Activated CD8-positive, alpha-beta memory T cell treated with anti-CD3 and anti-CD28 coated beads for 24 hours (primary cell): ENCODE data around the gene EXOC3.
"Not testable (repeated sequence)": the region's sequence is repeated elsewhere in the genome, so short reads cannot be mapped to it uniquely, and the experiment has no call there.

Experiments used
- DNase-seq: peaks from one replicate; pipeline ENCODE4 v3.0.0-alpha.2; 2020

The EXOC3 gene

DNA sequence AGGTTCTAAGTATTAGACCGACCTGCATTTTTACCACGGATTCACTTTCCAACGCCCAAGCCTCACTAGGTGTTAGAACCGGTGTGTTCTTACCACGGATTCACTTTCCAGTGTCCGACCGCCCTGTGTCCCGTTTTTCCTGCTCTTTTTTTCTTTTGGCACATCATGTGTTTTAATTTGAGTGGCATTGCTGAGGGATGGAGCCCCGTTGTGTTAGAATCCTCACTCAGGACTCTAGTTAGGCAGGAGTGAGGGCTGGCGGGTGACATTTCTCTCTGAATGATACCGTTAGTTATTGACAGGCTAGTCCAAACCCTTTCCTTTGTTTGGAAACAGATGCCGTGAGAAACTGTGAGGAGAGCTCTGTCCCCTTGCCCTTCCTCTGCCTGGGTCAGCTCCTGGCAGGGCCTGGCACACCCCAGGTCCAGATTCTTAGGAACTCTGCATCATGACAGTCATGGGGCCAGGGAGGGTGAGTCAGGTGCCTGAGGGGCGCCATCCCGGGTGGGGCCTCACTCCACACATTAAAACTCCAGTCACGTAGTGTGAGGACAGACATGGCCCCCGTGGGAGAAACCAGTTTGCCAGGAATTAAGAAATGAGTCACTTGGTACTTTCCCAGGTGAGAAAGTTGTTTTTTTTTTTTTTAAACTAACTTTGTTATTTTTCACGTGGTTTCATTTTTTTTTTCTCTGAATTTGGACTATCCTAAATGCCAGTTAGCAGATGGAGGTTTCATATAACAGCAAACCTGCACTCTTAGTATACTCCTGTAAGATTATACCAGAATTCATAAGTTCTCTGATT lies 15.8 kb downstream of the EXOC3 start:
- DNase-seq: peak; percentile 88

- DNase-seq: no peak
Observed at GRCh38 chr5:459562-460272, 16.7 kb downstream of the EXOC3 start.

DNA sequence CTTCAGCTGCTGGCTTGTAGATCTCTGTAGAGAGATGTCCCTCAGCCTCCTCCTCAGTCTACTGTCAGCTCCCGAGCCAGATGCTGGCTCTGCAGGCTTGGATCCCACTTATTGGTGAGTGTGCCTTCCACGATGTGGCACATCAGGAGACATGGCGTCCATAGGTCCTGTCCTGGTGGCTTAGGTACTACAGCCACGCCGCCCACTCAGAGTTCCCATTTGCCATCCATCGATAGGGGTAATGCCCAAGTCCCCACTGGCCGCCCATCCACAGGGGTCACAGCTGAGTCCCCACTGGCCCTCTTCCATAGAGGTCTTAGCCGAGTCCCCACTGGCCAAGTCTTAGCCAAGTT lies 17.3 kb downstream of the EXOC3 start:
- no peak for DNase-seq

DNA sequence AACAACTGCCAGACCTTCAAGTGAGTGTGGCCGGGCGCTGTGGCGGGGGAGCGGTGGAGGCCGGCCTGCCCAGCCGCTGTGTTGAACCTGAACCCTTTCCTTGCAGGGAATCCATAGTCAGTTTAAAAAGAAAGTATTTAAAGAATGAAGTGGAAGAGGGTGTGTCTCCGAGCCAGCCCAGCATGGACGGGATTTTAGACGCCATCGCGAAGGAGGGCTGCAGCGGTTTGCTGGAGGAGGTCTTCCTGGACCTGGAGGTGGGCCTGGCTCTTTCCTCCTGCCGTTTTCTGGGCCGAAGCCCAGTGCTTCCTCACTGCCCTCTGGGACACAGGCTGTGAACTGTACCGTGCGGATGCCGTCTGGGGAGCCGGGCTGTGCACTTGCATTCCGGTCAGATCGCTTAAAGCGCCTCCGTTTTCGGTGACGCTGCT lies 19.1 kb downstream of the EXOC3 start:
- DNase-seq: no peak

DNA sequence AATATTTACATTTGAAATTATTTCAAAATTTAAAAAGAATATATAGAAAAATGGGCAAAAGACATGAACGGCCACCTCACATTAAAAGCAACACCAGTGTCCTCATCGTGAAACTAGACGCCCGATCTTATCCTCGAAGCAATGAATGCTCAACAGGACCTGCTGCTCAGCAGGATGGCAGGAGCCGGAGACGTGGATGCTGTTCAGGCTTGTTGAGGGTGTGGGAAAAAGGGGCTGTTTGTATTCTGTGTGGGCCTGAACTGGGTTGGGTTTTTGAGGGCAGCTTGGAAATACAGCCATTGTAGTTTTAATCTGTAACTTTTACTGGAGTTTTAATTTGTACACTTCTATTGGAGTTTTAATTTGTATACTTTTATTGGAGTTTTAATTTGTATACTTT lies 20.3 kb downstream of the EXOC3 start:
- DNase-seq: no peak

GRCh38 chr5:463952-464351 lies 21.0 kb downstream of the EXOC3 start:
- DNase-seq: peak; percentile 86

DNA sequence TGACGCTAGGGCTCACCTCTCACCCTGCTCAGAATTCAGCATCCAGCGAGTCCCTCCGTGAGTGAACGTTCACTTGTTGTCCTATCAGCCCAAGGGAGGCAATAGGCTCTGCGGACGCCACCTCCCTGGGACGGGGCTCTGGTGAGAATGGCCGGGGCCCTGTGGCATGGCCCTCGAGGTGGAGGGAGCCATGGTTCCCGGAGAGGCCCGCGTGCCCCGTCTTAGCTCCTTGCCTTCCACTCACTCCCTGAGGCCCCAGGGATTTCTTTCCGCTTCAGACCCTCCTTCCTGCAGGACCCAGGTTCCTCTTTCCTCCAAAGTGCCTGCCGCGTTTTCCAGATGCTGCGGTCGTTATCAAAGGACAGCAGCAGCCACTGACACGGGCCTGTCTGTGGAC lies 21.5 kb downstream of the EXOC3 start:
- no peak for DNase-seq

- DNase-seq: no peak
Observed at GRCh38 chr5:464843-465590, 22.0 kb downstream of the EXOC3 start.

DNA sequence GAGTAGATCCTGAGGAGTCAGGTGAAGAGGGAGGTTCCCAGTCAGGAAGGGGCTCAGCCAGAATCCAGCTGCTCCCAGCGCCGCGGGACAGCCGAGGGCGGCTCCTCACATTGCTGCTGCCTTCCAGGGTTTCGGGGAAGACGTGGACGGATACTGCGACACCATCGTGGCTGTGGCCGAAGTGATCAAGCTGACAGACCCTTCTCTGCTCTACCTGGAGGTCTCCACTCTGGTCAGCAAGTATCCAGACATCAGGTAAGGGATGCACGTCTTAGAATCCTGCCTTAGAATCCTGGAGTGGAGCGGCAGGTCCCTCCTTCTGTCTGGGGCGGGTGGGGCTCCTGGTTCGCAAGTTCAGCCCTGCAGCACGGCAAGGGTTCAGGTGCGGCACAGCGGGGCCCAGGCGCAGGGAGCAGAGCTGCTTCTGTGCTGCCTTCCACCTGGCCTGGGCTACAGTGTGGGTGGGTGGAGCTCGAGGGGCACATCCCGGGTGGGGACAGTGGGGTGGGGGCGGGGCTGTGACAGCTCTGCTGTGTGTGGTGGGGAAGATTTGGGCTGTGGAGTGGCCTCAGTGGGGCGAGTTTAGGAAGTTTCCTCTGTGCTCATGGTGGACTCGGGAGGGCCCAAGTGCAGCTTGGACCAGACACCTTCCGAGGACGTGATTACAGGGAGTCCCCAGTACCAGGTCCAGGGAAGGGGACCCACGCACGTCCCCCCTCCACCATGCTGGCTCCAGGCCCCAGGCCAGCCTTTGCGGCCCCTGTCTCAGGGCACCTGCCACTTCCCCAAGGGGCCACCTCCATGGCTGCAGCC lies 22.8 kb downstream of the EXOC3 start:
- no peak for DNase-seq

DNA sequence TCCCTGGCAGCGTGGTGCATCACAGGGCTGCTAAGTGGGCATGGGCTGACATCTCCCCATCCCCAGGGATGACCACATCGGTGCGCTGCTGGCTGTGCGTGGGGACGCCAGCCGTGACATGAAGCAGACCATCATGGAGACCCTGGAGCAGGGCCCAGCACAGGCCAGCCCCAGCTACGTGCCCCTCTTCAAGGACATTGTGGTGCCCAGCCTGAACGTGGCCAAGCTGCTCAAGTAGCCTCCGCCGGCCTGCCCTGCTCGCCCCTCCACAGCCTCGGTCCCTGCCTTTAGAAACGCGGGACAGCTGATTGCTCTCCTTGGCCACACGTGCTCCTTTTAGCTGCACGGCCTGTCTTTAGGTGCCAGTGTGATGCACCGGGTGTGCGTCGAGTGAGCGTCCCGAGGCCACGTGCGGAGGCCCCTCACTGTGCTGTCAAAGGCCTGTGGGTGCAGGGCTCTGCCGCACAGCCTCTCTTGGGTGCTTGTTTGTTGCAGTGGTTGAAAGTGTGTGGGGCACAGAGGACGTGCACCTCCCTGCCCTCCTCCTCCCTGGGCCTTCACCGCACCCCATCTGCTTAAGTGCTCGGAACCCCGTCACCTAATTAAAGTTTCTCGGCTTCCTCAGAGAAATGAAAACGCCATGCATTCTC lies 23.8 kb downstream of the EXOC3 start:
- no peak for DNase-seq

DNA sequence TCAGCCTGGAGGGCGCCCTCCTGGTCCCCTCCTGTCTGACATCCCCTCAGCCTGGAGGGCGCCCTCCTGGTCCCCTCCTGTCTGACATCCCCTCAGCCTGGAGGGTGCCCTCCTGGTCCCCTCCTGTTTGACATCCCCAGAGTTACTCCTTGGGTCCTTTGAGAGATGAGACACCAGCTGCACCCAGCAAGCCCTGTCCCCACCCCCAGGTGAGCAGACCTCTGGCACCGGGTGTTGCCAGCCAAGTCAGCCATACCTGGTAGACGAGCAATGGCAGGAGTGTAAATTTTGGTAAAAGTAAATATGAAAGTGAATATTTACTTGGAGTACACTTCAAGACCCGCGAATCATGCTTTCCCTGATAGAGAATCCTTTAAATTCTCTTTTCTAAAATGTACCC lies 25.4 kb downstream of the EXOC3 start:
- no peak for DNase-seq

- DNase-seq: no peak
Observed at GRCh38 chr5:469752-470483, 26.9 kb downstream of the EXOC3 start.

- no peak for DNase-seq
Observed at GRCh38 chr5:470961-471749, 28.2 kb downstream of the EXOC3 start.

GRCh38 chr5:471750-472058 lies 28.7 kb downstream of the EXOC3 start:
- DNase-seq: no peak

DNA sequence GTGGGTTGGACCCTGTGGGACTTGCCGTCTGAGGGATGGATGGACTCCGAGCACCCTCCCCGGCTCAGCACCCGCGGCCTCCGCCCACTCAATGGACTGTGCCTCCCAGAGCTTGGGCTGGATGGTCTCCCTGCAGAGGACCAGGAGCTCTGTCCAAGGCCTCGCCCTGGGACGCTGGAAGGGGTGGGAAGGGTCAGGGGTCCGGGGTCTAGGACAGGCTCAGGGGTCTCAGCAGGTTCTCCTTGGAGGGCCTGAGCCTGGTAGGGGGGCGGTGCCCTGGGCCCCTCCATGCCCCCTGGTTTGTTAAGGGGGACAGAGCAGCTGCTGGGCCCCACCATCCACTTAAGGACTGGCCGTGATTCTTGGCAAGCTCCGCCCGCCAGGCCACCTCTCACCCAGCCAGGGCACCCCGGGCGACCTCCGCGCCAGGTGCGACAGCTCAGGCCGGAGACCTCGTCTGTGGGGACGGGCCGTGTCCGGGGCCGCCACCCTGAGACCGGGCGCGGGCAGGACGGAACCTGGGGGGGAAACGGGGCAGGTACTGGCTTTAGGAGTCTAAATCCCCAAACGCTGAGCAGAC lies 29.2 kb downstream of the EXOC3 start:
- DNase-seq: peak; percentile 78

DNA sequence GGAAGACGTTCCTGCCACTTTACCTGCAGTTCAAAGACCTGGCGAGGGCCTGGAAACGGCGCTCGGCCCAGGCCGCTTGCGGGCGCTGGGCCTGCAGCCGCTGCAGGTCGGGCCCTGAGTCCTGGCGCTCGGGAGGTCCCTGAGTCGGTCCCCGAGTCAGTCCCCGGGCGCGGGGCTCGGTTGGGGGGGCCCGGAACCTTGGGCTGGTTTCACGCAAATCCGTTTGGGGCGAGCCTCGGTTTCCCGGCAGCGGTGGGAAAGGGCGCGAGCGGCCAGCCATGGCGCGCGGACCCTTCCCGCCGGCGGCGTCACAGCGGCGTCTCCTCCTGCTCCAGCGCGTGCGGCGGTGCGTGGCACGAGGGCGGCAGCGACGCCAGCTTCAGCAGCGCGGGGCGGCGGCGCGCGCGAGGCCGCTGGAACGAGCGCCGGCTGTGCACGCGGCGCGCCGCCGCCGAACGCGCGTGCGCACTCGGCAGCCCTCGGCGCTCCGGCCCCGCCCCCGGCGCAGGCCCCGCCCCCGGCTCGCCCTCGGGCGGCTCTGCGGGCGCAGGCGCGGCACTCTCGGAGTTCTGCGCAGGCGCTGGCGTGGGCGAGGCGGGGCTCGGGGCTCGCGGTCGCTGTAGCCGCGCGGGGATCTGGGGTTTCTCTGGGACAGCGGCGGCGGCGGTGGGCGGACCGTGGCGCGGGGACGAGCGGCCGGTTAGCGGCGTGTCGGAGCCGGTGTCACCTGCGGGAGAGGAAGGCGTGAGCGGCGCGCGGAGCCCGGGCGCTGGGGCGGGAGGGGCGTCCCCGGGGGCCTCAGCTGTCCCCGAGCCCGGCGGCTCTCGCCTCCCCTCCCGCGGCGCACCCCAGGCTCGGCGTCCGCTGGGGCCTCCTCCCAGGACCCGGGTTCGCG lies 29.9 kb downstream of the EXOC3 start:
- peak; percentile 97 for DNase-seq

GRCh38 chr5:473551-474192 lies 30.7 kb downstream of the EXOC3 start:
- peak; percentile 81 for DNase-seq

DNA sequence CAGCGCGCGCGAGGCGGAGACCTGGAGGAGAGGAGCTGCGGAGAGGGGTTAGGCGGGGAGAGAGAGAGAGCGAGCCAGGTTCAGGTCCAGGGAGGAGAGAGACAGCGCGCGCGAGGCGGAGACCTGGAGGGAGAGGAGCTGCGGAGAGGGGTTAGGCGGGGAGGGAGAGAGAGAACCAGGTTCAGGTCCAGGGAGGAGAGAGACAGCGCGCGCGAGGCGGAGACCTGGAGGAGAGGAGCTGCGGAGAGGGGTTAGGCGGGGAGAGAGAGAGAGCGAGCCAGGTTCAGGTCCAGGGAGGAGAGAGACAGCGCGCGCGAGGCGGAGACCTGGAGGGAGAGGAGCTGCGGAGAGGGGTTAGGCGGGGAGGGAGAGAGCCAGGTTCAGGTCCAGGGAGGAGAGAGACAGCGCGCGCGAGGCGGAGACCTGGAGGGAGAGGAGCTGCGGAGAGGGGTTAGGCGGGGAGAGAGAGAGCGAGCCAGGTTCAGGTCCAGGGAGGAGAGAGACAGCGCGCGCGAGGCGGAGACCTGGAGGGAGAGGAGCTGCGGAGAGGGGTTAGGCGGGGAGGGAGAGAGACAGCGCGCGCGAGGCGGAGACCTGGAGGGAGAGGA lies 31.4 kb downstream of the EXOC3 start:
- DNase-seq: not testable (repeated sequence)
